GM18868 (cell line): ENCODE data around the gene CADPS2.
A peak's percentile ranks its signal among the peaks of the same experiment; 100 is the strongest.

Experiments used
- ATAC-seq: cut with Tn5 transposase; IDR thresholded peaks from one replicate; pipeline ENCODE4 v1.9.1; 2021; ENCODE audit warnings: mild to moderate bottlenecking, moderate library complexity; ENCODE audit not compliant: unreplicated experiment

The CADPS2 gene

DNA sequence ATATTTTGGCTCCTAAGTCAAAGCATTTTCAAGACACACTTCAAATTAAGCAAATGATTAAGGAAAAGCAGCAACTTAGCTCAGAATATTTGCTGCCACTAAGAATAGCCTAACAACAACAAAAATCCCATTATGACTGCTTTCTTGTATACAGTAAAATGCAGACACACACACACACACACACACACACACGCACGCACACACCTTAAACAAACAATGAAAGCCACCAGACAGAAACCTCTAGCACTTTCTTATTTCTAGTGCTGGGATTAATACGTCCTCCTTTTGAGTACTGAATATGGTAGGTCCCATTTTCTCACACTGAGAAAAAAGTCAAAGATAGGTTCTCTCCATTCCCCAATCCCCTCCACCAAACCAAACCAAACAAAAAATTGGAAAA is 558.3 kb downstream of the CADPS2 start:
- no peak for ATAC-seq

DNA sequence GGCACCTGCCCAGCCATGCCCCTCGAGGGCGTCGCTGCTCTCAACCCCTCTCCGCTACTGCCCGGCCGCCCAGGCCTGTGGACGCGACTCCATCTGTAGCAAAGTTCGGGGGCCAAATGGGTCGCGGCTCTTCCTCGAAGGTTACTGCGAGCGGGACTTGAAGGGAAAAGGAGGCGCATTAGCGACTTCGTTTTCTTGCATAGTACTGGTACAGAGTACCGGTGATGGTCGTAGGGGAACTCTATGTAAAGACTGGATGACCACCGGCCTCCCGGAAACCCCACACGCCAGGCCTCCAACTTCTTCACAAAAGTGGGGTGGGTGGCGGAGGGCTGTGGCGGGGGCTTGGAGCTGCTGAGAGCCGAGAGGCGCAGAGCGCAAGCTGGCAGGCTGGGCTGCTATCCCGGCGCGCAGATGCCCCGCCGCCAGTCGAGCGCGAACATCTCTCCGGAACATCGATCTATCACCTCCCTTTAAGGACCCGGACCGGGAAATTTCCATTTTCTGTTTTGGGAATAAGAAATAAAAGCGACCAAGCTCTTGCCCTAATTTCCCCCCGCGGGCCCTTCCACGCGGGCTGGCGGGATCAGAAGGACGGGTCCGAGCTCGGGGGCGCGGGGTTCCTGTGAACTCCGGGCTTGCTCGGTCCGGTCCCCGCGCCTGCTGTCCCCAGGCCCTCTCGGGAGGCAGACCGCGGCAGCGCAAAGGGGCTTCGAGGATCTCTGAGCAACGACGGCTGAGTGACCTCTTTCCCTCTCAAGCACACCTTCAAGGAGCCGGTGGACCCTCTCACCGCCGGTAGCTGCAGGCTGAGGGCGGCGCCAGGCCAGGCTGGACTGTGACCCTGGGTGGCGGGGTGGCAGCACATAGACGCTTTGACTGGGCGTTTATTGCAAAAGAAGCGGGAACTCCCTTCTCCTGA is 569.5 kb downstream of the CADPS2 start:
- ATAC-seq, result no peak

GRCh38 chr7:122315507-122316466 is 570.5 kb downstream of the CADPS2 start:
- no peak for ATAC-seq

GRCh38 chr7:122314284-122314683 is 572.0 kb downstream of the CADPS2 start:
- no peak for ATAC-seq

DNA sequence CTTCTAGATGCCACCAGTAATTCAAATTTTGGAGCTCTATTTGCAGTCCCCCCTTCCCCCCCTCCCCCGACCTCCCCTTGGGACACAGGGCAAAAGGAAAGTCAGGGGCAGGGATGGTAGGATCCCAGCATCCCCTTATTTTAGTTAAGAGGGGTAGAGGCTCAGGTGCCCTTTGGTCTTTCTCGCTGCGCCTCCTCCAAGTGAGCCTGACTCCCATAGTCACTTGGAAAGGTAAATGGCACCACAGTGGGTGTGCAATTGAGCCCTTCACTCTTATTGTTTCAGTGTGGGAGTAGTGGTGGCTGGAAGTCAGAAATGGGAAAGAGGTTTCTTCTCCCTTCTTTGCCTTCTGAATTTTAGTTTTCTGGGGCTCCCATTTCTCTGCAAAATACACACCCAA is 573.5 kb downstream of the CADPS2 start:
- no peak for ATAC-seq

DNA sequence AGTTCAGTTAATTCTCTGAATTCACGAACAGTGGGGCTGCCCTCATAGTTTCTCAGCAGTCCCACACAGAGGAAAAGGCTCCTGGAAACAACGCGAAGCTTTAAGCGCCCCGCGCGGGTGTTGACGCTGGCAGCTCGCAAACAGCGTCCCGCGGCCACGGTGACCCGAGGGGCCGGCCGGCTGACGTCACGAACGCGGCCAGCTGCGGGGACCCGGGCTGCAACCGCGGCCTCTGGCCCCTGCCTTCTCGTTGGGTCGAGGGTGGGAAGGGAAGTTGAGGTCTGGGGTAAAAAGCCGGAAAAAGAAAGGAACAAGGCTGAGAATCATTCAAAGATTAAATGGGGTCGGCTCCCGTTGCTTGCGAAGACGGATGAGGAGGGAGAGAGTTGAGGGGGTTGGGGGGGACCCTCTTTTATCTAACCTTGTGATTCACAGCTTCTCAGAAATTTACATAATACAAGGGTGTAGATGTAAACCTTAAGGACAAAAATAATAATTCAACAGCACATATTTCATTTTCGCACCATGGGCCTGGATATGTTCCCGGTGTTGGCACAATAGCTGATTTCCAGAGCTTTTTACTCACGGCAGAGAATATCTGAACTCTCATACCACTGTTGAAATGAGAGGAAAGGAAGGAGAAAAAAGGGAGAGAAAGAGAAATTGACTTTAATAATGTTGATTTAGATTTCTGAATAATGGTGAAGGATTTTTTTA is 574.4 kb downstream of the CADPS2 start:
- ATAC-seq, result no peak

GRCh38 chr7:122311050-122311700 is 575.1 kb downstream of the CADPS2 start:
- no peak for ATAC-seq

GRCh38 chr7:122310119-122311021 is 575.9 kb downstream of the CADPS2 start:
- ATAC-seq, result peak; percentile 39

DNA sequence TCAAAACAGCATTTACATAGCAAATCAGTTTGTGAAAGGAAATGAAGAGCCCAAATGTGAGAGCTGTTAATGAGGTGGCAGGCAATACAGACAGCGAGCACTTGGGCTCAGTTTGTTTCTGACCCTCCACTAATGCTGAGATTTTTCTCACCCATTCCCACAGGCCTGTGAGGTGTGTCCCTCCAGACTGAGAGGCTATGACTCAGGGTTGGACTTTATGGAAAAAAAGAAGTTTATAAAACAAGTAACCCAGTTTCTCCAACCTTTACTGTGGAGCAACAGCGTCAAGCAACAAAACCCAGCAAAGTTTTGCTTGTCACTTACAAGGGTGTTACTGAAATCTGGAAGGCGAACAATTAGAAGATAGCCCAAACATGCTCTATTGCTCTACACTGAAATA is 576.8 kb downstream of the CADPS2 start:
- ATAC-seq, result no peak

- no peak for ATAC-seq
Measured at GRCh38 chr7:122307228-122307621, 579.0 kb downstream of the CADPS2 start.

DNA sequence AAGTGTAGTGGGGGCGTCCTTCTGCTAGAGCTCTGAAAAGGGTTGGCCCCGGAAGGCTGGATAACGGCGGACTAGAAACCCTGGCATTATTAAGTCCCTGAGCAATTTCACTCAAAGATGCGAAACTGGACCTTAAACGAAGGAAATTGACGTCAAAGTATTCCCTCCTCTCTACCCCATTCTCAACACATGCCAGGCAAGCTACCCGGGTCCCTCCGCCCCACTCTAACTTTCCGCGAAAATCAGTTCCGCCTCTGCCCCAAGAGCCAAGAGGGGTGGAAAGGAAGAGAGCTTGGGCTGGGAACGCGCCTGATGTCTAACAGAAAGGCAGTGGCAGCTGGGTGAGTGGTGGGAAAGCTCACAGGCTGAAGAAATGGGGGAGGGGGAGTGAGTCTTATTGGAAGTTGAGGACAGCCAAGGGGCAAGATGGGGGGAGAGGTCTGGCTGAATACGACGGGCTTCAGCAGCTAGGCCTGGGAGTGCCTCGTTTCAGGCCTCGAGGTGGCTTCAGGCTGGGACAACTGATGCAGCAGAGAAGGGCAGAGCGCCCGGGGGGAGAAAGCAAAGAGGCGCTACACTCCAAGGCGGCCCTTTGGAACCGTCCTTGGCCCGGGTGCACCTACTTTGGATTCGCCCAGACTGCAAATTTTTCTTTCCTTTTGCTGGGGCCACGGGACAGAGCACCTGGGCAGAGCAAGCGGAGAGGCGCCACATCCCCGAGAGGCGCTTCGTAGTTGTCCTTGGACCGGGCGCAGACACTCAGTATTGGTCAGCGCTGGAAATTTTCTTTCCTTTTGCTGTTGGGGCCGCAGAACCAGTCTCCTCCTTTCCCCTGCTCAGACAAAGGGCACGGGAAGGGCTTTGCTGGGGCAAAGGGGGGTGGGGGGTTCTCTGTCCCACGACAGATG is 579.7 kb downstream of the CADPS2 start:
- no peak for ATAC-seq

DNA sequence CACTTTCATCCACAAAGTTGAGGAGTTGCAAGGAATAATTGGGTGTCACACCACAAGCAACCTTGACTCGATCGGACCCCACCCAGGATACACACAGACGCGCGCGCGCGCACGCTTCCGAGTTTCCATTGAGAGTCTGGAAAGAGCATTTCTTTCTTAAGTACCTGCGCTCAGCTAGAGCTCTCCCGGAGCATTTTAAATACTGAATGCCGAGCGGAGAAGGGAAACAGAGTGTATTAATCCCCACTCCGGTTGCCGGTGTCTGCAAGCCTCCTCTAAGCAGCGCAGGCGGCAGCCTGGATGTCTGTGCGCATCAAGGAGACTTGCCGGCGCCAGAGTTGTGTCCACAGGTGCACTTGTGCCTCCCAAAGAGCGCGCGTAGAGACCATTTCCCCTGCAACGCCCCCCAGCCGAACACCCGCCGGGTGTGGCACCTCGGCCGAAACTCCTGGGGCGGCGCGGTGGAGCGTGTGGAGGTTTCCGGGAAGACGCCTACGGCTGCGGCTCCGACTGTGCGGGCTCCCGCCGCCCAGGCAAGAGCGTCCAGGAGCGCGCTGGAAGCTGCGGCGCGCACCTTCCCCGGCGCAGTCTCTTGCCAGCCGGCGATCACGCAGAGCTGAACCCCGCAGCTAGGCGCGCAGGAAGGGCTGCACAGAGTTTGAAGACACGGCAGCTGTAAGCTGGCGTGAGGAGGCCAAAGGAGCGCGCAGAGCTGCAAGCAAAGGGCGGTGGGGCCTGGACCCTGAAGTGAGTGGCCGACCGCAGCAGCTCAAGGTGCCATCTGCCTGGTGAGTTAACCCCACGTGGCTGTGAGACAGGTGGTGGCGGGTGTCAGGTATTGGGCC is 580.6 kb downstream of the CADPS2 start:
- no peak for ATAC-seq

DNA sequence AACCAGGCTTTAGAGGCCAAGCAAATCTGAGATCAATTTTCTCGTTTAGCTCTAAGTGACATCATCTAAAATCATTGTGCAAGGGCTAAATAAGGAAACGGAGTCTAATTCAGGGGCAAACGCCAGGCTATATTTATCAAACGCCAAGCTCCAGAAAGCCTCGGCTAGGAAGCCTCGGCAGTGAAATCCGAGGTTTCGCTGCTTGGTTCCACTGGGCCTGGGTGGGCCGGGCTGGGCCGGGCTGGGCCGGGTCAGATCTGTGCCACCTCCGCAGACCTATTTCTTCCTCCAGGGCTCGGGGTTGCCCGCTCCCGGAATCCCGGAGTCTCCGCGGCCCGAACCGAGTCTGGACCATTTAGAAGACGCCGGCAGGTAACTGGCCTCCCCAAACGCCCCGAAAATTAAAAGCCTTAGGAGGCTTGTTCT is 581.3 kb downstream of the CADPS2 start:
- no peak for ATAC-seq

DNA sequence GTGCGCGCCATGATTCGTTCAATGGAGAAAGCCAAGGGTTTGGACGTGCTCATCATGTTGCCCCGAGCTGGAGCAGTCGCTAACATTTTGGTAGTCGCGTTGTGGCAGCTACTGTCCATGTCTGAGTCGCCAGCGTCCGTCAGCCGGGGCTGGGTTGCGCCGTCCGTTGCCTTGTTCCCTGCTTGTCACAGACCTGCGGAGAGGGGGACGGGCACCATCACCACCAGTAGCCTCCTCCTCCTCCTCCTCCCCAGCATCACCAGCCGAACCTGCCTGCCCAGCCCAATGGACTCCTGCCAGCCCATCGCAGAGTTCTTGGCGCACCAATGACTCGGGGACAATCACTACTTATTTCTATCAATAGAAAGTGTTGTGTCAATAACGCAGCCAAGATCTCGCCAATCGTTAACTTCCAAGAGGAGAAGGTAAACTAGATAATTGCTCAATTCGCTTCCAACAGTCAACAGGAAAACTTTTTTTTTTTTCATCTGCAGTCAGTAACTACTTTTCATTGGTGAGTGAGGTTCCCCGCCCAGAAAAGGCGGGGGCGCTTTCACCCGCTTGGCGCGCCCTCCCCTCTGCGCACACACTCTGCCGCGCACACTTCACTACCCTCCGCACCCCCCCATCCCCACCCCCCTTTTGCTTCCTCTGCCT is 581.8 kb downstream of the CADPS2 start, which contains the start of gene FEZF1:
TSS of gene FEZF1 (minus strand) at position 432 of the 657 bp plus-strand sequence. CDS start at position 119, 313 bp downstream.
- ATAC-seq, result no peak

- ATAC-seq, result no peak
Measured at GRCh38 chr7:122303531-122304318, 582.5 kb downstream of the CADPS2 start.
